Suprapubic skin (tissue), 4 donors: ENCODE data around the gene KRTAP4-6. TPM values are rescaled to one million over a fixed set of nuclear protein-coding genes. Genes with fewer than 3 reads are reported as not detected.

Experiments used
- DNase-seq, 2 donors: peaks; one replicate each; pipeline ENCODE4 v3.0.0-alpha.2; 2019; ENCODE audit warnings: low spot score in 2 of 2
- H3K27ac ChIP-seq: fragments of 200-600 bp; sonication (generic); one replicate; pipeline ENCODE4 v1.5.1; 2019
- H3K27me3 ChIP-seq: fragments of 200-600 bp; sonication (generic); one replicate; pipeline ENCODE4 v1.5.1; 2019
- H3K36me3 ChIP-seq: fragments of 200-600 bp; sonication (generic); one replicate; pipeline ENCODE4 v1.5.1; 2019
- H3K4me1 ChIP-seq: fragments of 200-600 bp; sonication (generic); one replicate; pipeline ENCODE4 v1.5.1; 2019
- H3K4me3 ChIP-seq: fragments of 200-600 bp; sonication (generic); one replicate; pipeline ENCODE4 v1.5.1; 2019; ENCODE audit warnings: mild to moderate bottlenecking
- H3K9me3 ChIP-seq: fragments of 200-600 bp; sonication (generic); one replicate; pipeline ENCODE4 v1.5.1; 2019
- EP300 ChIP-seq: sonication (generic); formaldehyde crosslinking; IDR thresholded peaks from one replicate; pipeline ENCODE4 v1.6.1; 2017; ENCODE audit warnings: antibody characterized with exemption
- POLR2A ChIP-seq, 2 donors: fragments of 450-650 bp; IDR thresholded peaks; one replicate each; pipeline ENCODE4 v1.6.1; 2017; ENCODE audit warnings: antibody characterized with exemption in 2 of 2, mild to moderate bottlenecking in 2 of 2, moderate library complexity in 2 of 2
- POLR2AphosphoS5 ChIP-seq, 3 donors: sonication (generic); formaldehyde crosslinking; IDR thresholded peaks; one replicate each; pipeline ENCODE4 v1.6.1; 2017; ENCODE audit warnings: antibody characterized with exemption in 3 of 3
- WGBS: methylation state at CpG from one replicate; pipeline ENCODE4 v1.1.5; 2018; 5-methylcytosine and 5-hydroxymethylcytosine counted together
- total RNA-seq, 4 donors: library from RNA; depleted of rRNA; stranded (reverse); fragments of >200 nt; gene quantifications; one replicate each; pipeline ENCODE4 v1.1.0, GENCODE V29; 2016
- TF ChIP-seq, protein P1 (sequence below), 2 donors: fragments of 200-600 bp in 1 of 2; fragments of 450-650 bp in 1 of 2; sonication (generic) in 1 of 2; IDR thresholded peaks; one replicate each; pipeline ENCODE4 v1.5.1; 2016 to 2019; ENCODE audit warnings: antibody characterized with exemption in 2 of 2, mild to moderate bottlenecking in 1 of 2, moderate library complexity in 1 of 2

Gene KRTAP4-6
- total RNA-seq, 4 donors from 2014 or later: 9.0 to 45.0 (median 13.0) TPM; not detected in 1

- no peaks in the 10 kb centered on the region for H3K4me1 ChIP-seq
Observed at GRCh38 chr17:41096055-41096454, 44.3 kb downstream of the KRTAP4-6 start.

More at GRCh38 chr17:41096055-41096454, 44.3 kb downstream of the KRTAP4-6 start:
- no peak overlapping the region for H3K27ac ChIP-seq
- H3K9me3 ChIP-seq: no peaks in the 10 kb centered on the region
- TF ChIP-seq, protein P1, sequence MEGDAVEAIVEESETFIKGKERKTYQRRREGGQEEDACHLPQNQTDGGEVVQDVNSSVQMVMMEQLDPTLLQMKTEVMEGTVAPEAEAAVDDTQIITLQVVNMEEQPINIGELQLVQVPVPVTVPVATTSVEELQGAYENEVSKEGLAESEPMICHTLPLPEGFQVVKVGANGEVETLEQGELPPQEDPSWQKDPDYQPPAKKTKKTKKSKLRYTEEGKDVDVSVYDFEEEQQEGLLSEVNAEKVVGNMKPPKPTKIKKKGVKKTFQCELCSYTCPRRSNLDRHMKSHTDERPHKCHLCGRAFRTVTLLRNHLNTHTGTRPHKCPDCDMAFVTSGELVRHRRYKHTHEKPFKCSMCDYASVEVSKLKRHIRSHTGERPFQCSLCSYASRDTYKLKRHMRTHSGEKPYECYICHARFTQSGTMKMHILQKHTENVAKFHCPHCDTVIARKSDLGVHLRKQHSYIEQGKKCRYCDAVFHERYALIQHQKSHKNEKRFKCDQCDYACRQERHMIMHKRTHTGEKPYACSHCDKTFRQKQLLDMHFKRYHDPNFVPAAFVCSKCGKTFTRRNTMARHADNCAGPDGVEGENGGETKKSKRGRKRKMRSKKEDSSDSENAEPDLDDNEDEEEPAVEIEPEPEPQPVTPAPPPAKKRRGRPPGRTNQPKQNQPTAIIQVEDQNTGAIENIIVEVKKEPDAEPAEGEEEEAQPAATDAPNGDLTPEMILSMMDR (IDR thresholded peaks at IDR 0.05): no peak
- TF ChIP-seq POLR2AphosphoS5 (IDR thresholded peaks at IDR 0.05) (no peak), POLR2A (IDR thresholded peaks at IDR 0.05) (no peak), EP300 (no peak)
- DNase-seq: no peak
- H3K4me3 ChIP-seq: no peak overlapping the region
- peaks cover 6% of the 10 kb centered on the region for H3K27me3 ChIP-seq
- 66% methylated on average over 7 of the region's 7 CpGs for WGBS
- no peaks in the 10 kb centered on the region for H3K36me3 ChIP-seq

Other genes starting within 250 kb of the KRTAP4-6 start
- gene KRT23, start 202.9 kb downstream of the KRTAP4-6 start, total RNA-seq: 100 to 1,000 TPM in 3 of 4 donors, 10 to 100 TPM in 1; 84.6 to 310 (median 217) TPM
- 10 to 100 TPM in 1 of 4 donors, 1 to 10 TPM in 1, not detected in 2; 2.5 to 13.3 TPM for gene KRT39, start 173.6 kb downstream of the KRTAP4-6 start, total RNA-seq
- 10 to 100 TPM in 1 of 4 donors, 1 to 10 TPM in 1, under 1 TPM in 1, not detected in 1; 0.98 to 12.5 (median 3.9) TPM for gene KRT40, start 156.2 kb downstream of the KRTAP4-6 start, total RNA-seq
- gene KRTAP3-3, start 146.4 kb downstream of the KRTAP4-6 start, total RNA-seq: 10 to 100 TPM in 1 of 4 donors, 1 to 10 TPM in 1, not detected in 2; 2.8 to 22.9 TPM
- gene KRTAP3-2, start 140.6 kb downstream of the KRTAP4-6 start, total RNA-seq: 10 to 100 TPM in 2 of 4 donors, 1 to 10 TPM in 1, not detected in 1; 8.0 to 42.6 (median 23.7) TPM
- 10 to 100 TPM in 2 of 4 donors, 1 to 10 TPM in 1, not detected in 1; 5.6 to 95.2 (median 15.5) TPM for gene KRTAP3-1, start 131.4 kb downstream of the KRTAP4-6 start, total RNA-seq
- 100 to 1,000 TPM in 1 of 4 donors, 10 to 100 TPM in 2, 1 to 10 TPM in 1; 1.6 to 199 (median 40.4) TPM for gene KRTAP1-5, start 113.3 kb downstream of the KRTAP4-6 start, total RNA-seq
- gene KRTAP1-4, start 110.3 kb downstream of the KRTAP4-6 start, total RNA-seq: 1 to 10 TPM in 1 of 4 donors, not detected in 3; 3.2 TPM
- 100 to 1,000 TPM in 1 of 4 donors, 10 to 100 TPM in 2, not detected in 1; 10.7 to 140 (median 28.7) TPM for gene KRTAP1-3, start 105.7 kb downstream of the KRTAP4-6 start, total RNA-seq
- 100 to 1,000 TPM in 1 of 4 donors, 10 to 100 TPM in 1, 1 to 10 TPM in 1, not detected in 1; 9.9 to 165 (median 46.0) TPM for gene KRTAP1-1, start 99.1 kb downstream of the KRTAP4-6 start, total RNA-seq
- gene KRTAP2-1, start 93.2 kb downstream of the KRTAP4-6 start, total RNA-seq: 100 to 1,000 TPM in 1 of 4 donors, 10 to 100 TPM in 2, not detected in 1; 20.1 to 128 (median 37.2) TPM
- gene KRTAP2-2, start 85.3 kb downstream of the KRTAP4-6 start, total RNA-seq: 10 to 100 TPM in 2 of 4 donors, 1 to 10 TPM in 1, not detected in 1; 8.2 to 41.6 (median 25.3) TPM
- 10 to 100 TPM in 1 of 4 donors, under 1 TPM in 1, not detected in 2; 0.64 to 10.8 TPM for gene KRTAP2-3, start 80.4 kb downstream of the KRTAP4-6 start, total RNA-seq
- gene KRTAP2-4, start 74.7 kb downstream of the KRTAP4-6 start, total RNA-seq: 10 to 100 TPM in 2 of 4 donors, 1 to 10 TPM in 1, not detected in 1; 6.5 to 76.9 (median 13.4) TPM
- gene KRTAP4-7, start 56.4 kb downstream of the KRTAP4-6 start, total RNA-seq: 10 to 100 TPM in 1 of 4 donors, 1 to 10 TPM in 2, not detected in 1; 7.9 to 50.0 (median 8.5) TPM
- 10 to 100 TPM in 2 of 4 donors, 1 to 10 TPM in 1, not detected in 1; 4.4 to 15.2 (median 13.6) TPM for gene KRTAP4-8, start 42.4 kb downstream of the KRTAP4-6 start, total RNA-seq
- gene KRTAP4-16, start 38.3 kb downstream of the KRTAP4-6 start, total RNA-seq: not detected
- 10 to 100 TPM in 3 of 4 donors, not detected in 1; 10.1 to 58.8 (median 13.1) TPM for gene KRTAP4-9, start 35.2 kb downstream of the KRTAP4-6 start, total RNA-seq
- 10 to 100 TPM in 1 of 4 donors, 1 to 10 TPM in 2, not detected in 1; 4.3 to 23.4 (median 5.6) TPM for gene KRTAP4-11, start 22.2 kb downstream of the KRTAP4-6 start, total RNA-seq
- 10 to 100 TPM in 1 of 4 donors, 1 to 10 TPM in 2, not detected in 1; 6.1 to 54.5 (median 8.3) TPM for gene KRTAP4-12, start 16.4 kb downstream of the KRTAP4-6 start, total RNA-seq
- gene KRTAP4-5, start 9.3 kb upstream of the KRTAP4-6 start, total RNA-seq: 10 to 100 TPM in 1 of 4 donors, 1 to 10 TPM in 2, not detected in 1; 1.1 to 19.2 (median 2.2) TPM
- gene KRTAP4-4, start 20.2 kb upstream of the KRTAP4-6 start, total RNA-seq: 10 to 100 TPM in 2 of 4 donors, 1 to 10 TPM in 1, not detected in 1; 7.7 to 81.7 (median 24.6) TPM
- 10 to 100 TPM in 2 of 4 donors, 1 to 10 TPM in 1, not detected in 1; 9.0 to 35.4 (median 16.4) TPM for gene KRTAP4-3, start 27.7 kb upstream of the KRTAP4-6 start, total RNA-seq
- 10 to 100 TPM in 3 of 4 donors, not detected in 1; 16.1 to 86.3 (median 16.3) TPM for gene KRTAP4-2, start 37.7 kb upstream of the KRTAP4-6 start, total RNA-seq
- gene KRTAP4-1, start 44.4 kb upstream of the KRTAP4-6 start, total RNA-seq: 10 to 100 TPM in 2 of 4 donors, 1 to 10 TPM in 1, not detected in 1; 4.2 to 51.7 (median 16.7) TPM
- gene KRTAP9-1, start 49.3 kb upstream of the KRTAP4-6 start, total RNA-seq: 1 to 10 TPM in 1 of 4 donors, not detected in 3; 1.1 TPM
- 100 to 1,000 TPM in 1 of 4 donors, 10 to 100 TPM in 2, not detected in 1; 36.3 to 127 (median 60.8) TPM for gene KRTAP9-2, start 86.1 kb upstream of the KRTAP4-6 start, total RNA-seq
- gene KRTAP9-3, start 91.9 kb upstream of the KRTAP4-6 start, total RNA-seq: 100 to 1,000 TPM in 1 of 4 donors, 10 to 100 TPM in 2, not detected in 1; 29.0 to 178 (median 61.4) TPM
- 10 to 100 TPM in 3 of 4 donors, not detected in 1; 27.1 to 89.8 (median 46.6) TPM for gene KRTAP9-8, start 97.5 kb upstream of the KRTAP4-6 start, total RNA-seq
- 100 to 1,000 TPM in 1 of 4 donors, 10 to 100 TPM in 2, not detected in 1; 18.8 to 103 (median 50.1) TPM for gene KRTAP9-4, start 109.1 kb upstream of the KRTAP4-6 start, total RNA-seq
- gene KRTAP9-9, start 114.8 kb upstream of the KRTAP4-6 start, total RNA-seq: 10 to 100 TPM in 3 of 4 donors, not detected in 1; 14.3 to 53.1 (median 23.9) TPM
- 1 to 10 TPM in 1 of 4 donors, under 1 TPM in 1, not detected in 2; 0.52 to 7.1 TPM for gene KRTAP9-6, start 124.8 kb upstream of the KRTAP4-6 start, total RNA-seq
- 10 to 100 TPM in 1 of 4 donors, 1 to 10 TPM in 1, not detected in 2; 10.0 to 20.3 TPM for gene KRTAP9-7, start 135.2 kb upstream of the KRTAP4-6 start, total RNA-seq
- gene KRTAP29-1, start 162.3 kb upstream of the KRTAP4-6 start, total RNA-seq: 1 to 10 TPM in 2 of 4 donors, under 1 TPM in 1, not detected in 1; 0.85 to 3.4 (median 2.2) TPM
- 10 to 100 TPM in 1 of 4 donors, 1 to 10 TPM in 2, not detected in 1; 2.2 to 22.0 (median 4.0) TPM for gene KRTAP16-1, start 168.8 kb upstream of the KRTAP4-6 start, total RNA-seq
- gene KRTAP17-1, start 175.2 kb upstream of the KRTAP4-6 start, total RNA-seq: 10 to 100 TPM in 2 of 4 donors, 1 to 10 TPM in 1, not detected in 1; 8.0 to 81.5 (median 24.2) TPM
- 100 to 1,000 TPM in 1 of 4 donors, 10 to 100 TPM in 1, 1 to 10 TPM in 2; 1.2 to 144 (median 8.3) TPM for gene KRT33A, start 210.3 kb upstream of the KRTAP4-6 start, total RNA-seq
- 100 to 1,000 TPM in 1 of 4 donors, 10 to 100 TPM in 2, not detected in 1; 10.7 to 194 (median 27.9) TPM for gene KRT33B, start 229.3 kb upstream of the KRTAP4-6 start, total RNA-seq
- 100 to 1,000 TPM in 1 of 4 donors, 10 to 100 TPM in 2, under 1 TPM in 1; 0.56 to 117 (median 22.2) TPM for gene KRT34, start 241.8 kb upstream of the KRTAP4-6 start, total RNA-seq